Measurements from ENCODE around the gene MTCL1.
A peak's percentile ranks its signal among the peaks of the same experiment; 100 is the strongest.

The MTCL1 gene

GRCh38 chr18:8688816-8689215, 16.5 kb upstream of the MTCL1 start:
- no peak for DNase-seq

DNA sequence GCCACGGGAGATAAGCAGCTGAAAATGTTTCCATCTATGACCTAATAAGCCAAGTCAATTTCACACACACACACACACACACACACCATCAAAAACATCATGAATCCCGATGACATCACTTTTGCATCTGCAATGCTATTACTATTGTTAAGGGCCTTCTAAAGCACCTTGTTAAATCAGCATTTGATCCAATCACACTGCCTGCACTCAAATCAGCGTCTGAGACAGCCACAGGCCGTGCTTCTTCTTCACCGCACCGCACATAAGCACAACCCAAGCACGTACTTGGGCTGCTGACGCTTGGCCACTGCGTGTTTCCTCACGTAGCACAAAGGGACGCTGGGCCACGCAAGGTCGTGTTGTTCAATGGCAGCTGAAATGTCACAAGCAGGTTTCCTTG, 15.8 kb upstream of the MTCL1 start:
- DNase-seq: no peak

GRCh38 chr18:8694891-8695290, 10.5 kb upstream of the MTCL1 start:
- no peak for DNase-seq

DNA sequence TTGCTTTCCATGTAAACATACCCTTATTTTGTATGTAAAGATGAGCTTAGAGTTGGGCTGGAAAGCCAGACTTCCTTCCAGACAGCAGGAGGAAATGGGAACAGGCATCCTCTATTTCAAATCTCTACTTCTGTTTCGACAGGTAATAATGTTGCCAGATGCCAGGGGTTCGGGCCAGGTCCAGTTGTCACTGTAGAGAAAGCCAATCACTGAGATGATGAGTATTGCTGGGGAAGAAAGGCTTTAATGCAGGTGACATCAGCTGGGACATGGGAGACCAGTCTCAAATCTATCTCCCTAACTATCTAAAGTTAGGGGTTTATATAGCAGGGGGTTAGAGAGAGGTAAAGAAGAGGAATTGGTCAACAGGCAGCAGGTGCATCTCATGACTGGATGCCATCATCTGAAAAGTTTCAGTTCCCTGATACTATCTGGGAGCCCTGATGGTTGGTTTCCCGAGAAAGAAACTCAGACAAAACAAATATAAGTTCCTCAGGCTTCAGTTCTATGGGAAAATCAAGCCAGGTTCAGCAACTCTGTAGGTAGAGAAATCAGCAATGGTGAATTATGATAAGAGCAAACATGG, 9.3 kb upstream of the MTCL1 start:
- no peak for DNase-seq

DNA sequence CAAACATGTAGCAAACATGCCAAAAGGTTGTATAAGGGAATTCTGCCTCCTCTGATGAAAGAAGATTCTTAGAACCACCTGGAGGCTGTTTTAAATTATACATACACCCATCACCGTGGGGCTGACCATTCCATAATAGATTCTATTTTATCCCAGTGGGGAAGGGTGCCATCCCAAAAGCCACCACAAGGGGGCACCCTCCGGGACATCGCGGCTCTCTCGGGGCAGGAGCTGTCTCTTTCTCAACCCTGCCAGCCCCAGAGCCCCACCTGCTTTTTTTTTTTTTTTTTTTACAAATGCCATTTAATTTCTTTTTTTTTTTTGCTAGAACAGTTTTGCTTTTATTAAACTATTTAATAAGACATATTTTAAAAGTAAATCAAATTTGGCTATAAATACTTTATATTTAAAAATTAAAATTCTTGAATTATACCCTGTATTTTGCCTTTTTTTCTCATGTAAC, 8.6 kb upstream of the MTCL1 start:
- peak; percentile 59 for DNase-seq

DNA sequence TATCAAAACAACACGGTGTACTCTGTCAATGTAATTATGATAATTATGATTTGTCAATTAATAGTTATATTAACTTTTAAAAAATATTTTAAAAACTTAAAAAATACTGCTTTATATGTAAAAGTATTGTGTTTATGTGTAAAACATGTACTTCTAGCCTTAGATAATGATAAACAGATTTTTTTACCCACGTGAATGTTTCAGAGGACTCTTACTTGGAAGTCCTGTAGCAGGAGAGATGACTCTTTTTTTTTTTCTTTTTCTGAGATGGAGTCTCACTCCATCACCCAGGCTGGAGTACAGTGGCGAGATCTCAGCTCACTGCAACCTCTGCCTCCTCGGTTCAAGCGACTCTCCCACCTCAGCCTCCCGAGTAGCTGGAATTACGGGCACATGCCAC, 6.2 kb upstream of the MTCL1 start:
- DNase-seq: no peak

GRCh38 chr18:8699948-8700347, 5.4 kb upstream of the MTCL1 start:
- DNase-seq: no peak

DNA sequence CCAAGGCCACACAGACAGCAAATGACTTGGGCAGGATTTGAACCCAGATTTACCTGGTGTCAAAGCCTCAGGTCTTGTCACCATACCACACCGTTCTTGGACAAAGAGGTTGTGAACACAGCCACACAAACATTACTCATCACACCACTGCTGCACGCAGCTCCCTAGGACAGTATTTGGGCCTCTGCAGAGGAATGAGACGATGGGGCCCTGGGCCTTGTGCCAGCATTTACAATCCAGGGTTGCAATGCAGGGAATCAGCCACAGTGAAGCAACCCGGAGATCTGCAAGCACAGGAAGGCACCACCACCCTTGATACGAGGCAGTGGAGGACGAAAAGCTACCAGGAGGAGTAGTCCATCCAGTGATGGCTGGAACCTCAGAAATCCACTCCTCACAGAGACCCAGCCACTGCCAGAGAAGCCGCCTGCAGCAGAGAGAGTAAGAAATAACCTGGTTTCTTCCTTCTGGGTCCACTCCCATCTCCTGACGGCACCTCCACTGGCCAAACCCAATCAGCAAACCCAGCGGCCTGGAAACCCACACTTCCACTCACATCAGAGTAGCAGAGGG, 3.7 kb upstream of the MTCL1 start:
- no peak for DNase-seq

DNA sequence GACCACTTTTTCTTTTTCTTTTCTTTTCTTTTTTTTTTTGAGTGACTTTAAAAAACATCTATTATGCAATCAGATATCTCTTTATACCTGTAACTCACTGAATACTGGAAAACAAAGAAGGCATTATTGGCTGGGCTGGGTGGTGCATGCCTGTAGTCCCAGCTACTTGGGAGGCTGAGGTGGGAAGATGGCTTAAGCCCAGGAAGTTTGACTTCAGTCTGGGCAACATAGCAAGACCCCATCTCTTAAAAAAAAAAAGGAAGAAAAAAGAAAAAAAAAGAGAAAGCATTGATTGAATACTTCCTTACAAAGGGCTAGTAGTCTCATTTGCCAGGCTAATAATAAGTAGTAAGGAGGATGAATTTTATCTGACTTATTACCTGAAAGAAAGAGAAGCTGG, 2.7 kb upstream of the MTCL1 start:
- no peak for DNase-seq

DNA sequence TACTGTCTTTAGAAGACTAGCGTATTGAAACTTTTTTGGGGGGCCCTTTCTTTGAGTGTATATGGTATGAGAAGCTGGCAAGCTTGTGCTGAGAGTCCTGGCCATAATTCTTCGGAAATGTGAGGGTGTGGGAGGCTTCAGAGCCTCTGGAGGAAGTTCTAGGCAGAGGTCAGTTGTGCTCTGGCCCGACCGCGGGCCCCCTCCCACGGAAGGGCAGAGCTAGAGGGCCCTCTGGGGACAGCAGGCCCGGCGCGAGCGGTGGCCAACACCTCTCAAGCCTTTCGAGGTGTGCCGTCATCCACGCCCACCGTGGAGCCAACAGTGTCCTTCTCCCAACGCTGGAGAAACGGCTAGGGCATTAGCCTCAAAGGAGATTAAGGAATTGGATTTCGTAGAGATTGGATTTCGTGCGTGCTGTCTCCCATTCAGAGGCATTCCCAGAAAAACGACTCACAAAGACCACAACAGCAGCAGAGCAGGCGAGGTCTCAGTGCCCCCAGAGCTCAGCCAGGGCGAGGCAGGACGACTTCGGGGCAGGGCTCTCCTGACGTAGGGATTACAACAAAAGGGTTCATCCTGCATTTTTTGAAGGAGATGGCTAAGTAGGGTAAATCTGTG, 2.2 kb upstream of the MTCL1 start:
- no peak for DNase-seq

DNA sequence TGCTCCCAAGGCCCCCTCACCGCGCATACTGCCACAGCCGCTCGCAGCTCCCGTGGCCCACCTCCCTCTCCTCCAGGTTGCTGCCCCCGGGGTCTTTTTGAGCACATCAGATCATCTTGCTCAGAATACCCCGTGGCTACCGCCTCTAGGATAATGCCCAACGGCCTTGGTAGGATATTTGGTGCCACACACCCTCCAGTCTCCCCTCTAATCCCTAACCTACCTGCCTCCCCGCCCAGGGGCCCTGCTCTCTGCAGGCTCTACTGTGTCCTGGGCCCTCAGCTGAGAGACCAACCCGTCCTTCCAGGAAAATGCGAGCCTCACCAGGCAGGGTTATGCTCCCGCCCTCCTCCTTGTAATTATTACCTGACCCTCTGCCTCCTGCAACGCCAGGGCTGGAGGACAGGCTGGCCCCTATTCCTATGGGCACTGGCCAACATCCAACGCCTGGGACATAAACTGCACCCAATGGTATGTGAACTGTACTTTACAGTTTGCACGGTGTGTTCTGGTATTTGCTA, 1.5 kb upstream of the MTCL1 start:
- DNase-seq: no peak

DNA sequence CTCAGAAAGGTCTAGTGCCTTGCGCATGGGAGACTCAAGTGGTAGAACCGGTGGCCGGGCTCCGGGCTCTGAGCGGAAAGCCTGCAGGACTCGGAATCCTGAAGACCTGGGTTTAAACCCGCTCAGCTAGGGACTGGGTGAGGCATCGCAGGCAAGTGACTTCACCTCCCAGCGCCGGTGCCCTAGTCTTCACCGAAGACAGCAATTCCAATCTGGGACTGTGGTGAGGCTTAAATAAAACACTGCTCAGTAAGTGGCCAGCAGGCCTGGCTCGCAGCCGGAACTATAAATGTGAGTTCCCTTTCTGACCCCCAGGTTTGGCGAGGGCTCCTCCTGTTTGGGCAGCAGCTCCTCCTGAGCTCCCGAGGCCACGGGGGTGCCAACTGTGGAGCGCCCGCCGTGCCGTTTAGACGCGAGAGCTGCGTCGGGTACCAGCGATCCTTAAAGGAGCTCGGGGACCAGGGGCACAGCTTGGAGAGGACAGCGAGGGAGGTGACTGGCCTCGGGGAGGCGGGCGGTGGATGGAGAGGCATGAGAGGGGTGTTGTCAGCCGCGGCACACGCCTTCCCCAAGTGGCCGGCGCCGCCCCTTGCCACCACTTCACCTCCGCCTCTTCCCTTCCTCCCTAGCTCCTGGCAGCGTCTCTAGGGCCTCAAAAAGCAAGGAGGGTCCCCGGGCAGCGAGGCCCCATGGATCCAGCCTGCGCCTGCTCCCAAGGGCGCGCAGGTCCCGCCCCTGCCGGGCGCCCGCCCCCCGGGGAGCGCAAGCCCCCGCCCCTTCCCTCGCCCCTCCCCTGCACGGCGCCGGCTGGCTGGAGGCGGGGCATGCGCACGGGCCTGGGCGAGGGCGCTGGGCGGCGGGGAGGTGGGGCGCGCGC, 757 bp upstream of the MTCL1 start:
- peak; percentile 81 for DNase-seq

GRCh38 chr18:8705961-8706790, 820 bp downstream of the MTCL1 start:
- no peak for DNase-seq

GRCh38 chr18:8706791-8707555, 1.6 kb downstream of the MTCL1 start:
- no peak for DNase-seq

- DNase-seq: no peak
Measured at GRCh38 chr18:8707556-8708300, 2.4 kb downstream of the MTCL1 start.

DNA sequence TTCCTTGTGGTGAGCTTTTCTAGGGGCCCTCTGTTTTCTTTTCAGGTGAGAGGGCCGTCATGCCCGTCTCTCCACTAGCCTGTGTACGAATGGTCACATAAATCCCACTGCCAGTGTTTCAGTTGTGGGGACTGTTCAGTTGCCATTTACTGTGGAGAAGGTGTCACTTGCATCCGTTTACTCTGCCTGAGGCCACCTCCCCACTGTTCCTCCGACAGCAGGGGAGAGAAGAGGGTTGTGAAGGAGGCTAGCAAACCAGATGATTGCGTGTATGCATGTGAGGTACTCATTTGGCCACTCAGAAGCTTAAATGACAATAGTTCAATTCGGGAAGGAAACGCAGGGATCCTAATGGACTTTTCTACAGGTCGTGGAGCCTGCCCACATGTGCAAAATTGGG, 3.3 kb downstream of the MTCL1 start:
- no peak for DNase-seq

GRCh38 chr18:8709248-8710059, 4.1 kb downstream of the MTCL1 start:
- no peak for DNase-seq

GRCh38 chr18:8711736-8712135, 6.4 kb downstream of the MTCL1 start:
- no peak for DNase-seq

DNA sequence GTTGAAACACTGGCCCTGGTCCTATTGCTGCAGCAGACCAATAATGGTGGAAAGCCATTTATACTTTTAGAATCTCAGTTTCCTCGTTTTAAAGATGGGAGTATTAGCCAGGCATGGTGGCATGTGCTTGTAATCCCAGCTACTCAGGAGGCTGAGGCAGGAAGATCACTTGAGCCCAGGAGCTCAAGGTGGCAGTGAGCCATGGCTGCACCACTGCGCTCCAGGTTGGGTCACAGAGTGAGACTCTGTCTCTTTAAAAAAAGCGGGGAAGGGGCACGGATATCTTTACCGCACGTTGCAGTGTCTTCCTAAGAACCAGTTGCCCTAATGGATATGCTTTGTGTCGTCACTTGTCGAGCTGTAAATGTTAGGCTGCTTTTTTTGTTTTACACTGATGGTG, 8.3 kb downstream of the MTCL1 start:
- DNase-seq: no peak

DNA sequence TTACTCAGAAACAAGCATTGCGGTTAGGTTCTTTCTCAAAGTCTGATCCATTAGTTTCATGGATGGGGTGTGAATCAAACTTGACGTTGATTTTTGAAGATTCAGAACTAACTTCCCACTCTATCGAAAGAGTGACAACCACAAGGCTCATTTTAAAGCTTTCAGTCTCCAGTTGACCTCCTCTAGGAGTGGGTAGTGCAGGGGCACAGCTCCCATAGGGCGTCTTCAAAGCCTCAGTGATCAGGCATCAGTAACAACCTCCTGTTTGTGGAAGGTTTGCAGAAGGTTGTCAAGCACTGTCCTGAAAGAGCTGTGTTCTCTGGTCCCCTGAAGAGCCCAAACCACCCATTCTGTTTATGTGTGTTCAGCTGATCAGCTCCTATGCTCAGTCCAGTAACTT, 10.2 kb downstream of the MTCL1 start:
- no peak for DNase-seq
